ENCODE results near the gene KIF9. TPM values are rescaled to one million over a fixed set of nuclear protein-coding genes. Genes with fewer than 3 reads are reported as not detected.

The KIF9 gene
- total RNA-seq, 1 experiment from 2014 or later: 7.1 TPM

DNA sequence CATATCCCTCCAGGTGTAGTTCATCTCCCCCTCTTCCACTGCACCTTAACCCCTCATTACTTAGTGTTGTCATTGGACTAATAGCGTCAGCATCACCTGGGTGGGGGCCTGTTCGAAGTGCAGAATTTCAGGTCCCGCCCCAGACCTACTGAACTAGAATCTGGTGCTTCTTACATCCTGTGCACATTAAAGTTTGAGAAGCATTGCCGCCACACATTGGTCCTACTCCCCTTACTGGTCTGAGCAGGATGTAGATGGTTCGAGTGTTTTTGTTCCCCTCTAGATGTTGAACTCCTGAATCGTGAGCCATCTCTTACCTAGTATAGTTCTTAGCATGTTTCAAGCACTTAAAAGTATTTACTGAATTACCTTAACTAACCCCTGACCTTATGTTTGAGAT, 13.4 kb upstream of the KIF9 start:
- no peak for DNase-seq
- intact Hi-C loops (cut with micrococcal nuclease; ENCODE audit: unreplicated experiment): no loop called here
- Mint-ChIP-seq H3K27me3 (ENCODE audit: insufficient read depth, unreplicated experiment) (no peaks in the 10 kb centered on the region), H3K4me1 (ENCODE audit: low read depth, unreplicated experiment) (no peaks in the 10 kb centered on the region), H3K9me3 (ENCODE audit: unreplicated experiment) (no peaks in the 10 kb centered on the region), H3K4me3 (ENCODE audit: unreplicated experiment) (no peak overlapping the region), H3K36me3 (ENCODE audit: insufficient read depth, unreplicated experiment) (peaks cover 7% of the 10 kb centered on the region), H3K27ac (ENCODE audit: unreplicated experiment) (no peak overlapping the region)
- TF ChIP-seq, protein P1, sequence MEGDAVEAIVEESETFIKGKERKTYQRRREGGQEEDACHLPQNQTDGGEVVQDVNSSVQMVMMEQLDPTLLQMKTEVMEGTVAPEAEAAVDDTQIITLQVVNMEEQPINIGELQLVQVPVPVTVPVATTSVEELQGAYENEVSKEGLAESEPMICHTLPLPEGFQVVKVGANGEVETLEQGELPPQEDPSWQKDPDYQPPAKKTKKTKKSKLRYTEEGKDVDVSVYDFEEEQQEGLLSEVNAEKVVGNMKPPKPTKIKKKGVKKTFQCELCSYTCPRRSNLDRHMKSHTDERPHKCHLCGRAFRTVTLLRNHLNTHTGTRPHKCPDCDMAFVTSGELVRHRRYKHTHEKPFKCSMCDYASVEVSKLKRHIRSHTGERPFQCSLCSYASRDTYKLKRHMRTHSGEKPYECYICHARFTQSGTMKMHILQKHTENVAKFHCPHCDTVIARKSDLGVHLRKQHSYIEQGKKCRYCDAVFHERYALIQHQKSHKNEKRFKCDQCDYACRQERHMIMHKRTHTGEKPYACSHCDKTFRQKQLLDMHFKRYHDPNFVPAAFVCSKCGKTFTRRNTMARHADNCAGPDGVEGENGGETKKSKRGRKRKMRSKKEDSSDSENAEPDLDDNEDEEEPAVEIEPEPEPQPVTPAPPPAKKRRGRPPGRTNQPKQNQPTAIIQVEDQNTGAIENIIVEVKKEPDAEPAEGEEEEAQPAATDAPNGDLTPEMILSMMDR (IDR thresholded peaks at IDR 0.05; ENCODE audit: insufficient read depth in 1 of 2, low read depth in 1 of 2, low read length in 1 of 2, severe bottlenecking in 1 of 2, unreplicated experiment in 1 of 2): no peak
- CTCF ChIA-PET: no interaction called here
- no peaks in the 10 kb centered on the region for H3K4me1 ChIP-seq
- H3K4me3 ChIP-seq (ENCODE audit: low read depth, low read length): no peak overlapping the region
- no peaks in the 10 kb centered on the region for H3K9me3 ChIP-seq
- no peaks in the 10 kb centered on the region for H3K27me3 ChIP-seq (replicated peaks; ENCODE audit: control insufficient read depth, insufficient read depth, low read length)
- POLR2A ChIA-PET: no interaction called here
- no TSS peak for BruUV-seq (replicated peaks)
- H3K36me3 ChIP-seq (ENCODE audit: control insufficient read depth, insufficient read depth, low read length): no peaks in the 10 kb centered on the region

DNA sequence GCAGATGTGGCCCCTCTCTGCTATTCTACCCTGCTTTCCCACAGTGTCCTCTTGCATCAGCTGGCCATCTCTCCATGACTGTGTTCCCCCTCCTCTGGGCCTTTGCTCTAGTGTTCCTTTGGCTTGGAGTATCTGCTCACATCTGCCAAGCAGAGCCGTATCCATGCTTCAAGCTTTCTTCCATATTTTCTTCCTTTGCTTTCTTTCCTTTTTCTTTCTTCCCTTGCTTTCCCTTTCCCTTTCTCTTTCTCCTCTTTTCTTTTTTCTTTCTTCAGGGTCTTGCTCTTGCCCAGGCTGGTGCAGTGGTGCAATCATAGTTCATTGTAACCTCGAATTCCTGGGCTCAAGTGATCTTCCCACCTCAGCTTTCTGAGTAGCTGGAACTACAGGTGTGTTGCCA, 12.7 kb upstream of the KIF9 start:
- H3K4me1 ChIP-seq: no peaks in the 10 kb centered on the region
- ChIA-PET CTCF (no interaction called here), POLR2A (no interaction called here)
- Mint-ChIP-seq H3K27ac (ENCODE audit: unreplicated experiment) (no peak overlapping the region), H3K4me3 (ENCODE audit: unreplicated experiment) (no peak overlapping the region), H3K9me3 (ENCODE audit: unreplicated experiment) (no peaks in the 10 kb centered on the region), H3K27me3 (ENCODE audit: insufficient read depth, unreplicated experiment) (no peaks in the 10 kb centered on the region), H3K4me1 (ENCODE audit: low read depth, unreplicated experiment) (no peaks in the 10 kb centered on the region), H3K36me3 (ENCODE audit: insufficient read depth, unreplicated experiment) (peaks cover 7% of the 10 kb centered on the region)
- no peaks in the 10 kb centered on the region for H3K9me3 ChIP-seq
- no peaks in the 10 kb centered on the region for H3K27me3 ChIP-seq (replicated peaks; ENCODE audit: control insufficient read depth, insufficient read depth, low read length)
- no TSS peak for BruUV-seq (replicated peaks)
- TF ChIP-seq, protein P1 (IDR thresholded peaks at IDR 0.05; ENCODE audit: insufficient read depth in 1 of 2, low read depth in 1 of 2, low read length in 1 of 2, severe bottlenecking in 1 of 2, unreplicated experiment in 1 of 2): no peak
- intact Hi-C loops (cut with micrococcal nuclease; ENCODE audit: unreplicated experiment): no loop called here
- no peak overlapping the region for H3K4me3 ChIP-seq (ENCODE audit: low read depth, low read length)
- DNase-seq: no peak
- H3K36me3 ChIP-seq (ENCODE audit: control insufficient read depth, insufficient read depth, low read length): no peaks in the 10 kb centered on the region

DNA sequence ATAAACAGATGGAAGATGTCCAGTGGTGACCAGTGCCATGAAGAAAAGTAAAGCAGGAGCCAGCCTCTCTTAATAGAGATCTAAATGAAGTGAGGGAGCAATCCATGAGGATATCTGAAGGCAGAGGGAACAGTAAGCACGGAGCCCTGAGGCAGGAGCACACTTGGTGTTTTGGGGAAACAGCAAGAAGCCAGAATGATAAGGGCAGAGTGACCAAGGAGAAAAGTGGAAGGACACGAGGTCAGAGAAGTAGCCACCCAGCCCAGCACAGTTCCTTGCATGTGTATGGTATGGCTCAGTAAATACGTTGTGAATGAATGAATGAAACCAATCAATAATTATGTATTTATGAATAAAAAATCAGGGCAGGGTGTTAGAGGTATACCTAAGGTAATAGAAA, 11.8 kb upstream of the KIF9 start:
- Histone ChIP-seq H3K4me3 (ENCODE audit: low read depth, low read length) (no peak overlapping the region), H3K4me1 (no peaks in the 10 kb centered on the region), H3K9me3 (no peaks in the 10 kb centered on the region), H3K27me3 (replicated peaks; ENCODE audit: control insufficient read depth, insufficient read depth, low read length) (no peaks in the 10 kb centered on the region), H3K36me3 (ENCODE audit: control insufficient read depth, insufficient read depth, low read length) (no peaks in the 10 kb centered on the region)
- no peak overlapping the region for H3K27ac Mint-ChIP-seq (ENCODE audit: unreplicated experiment)
- BruUV-seq (replicated peaks): no TSS peak
- CTCF ChIA-PET: no interaction called here
- no peak overlapping the region for H3K4me3 Mint-ChIP-seq (ENCODE audit: unreplicated experiment)
- intact Hi-C loops (cut with micrococcal nuclease; ENCODE audit: unreplicated experiment): no loop called here
- peaks cover 7% of the 10 kb centered on the region for H3K36me3 Mint-ChIP-seq (ENCODE audit: insufficient read depth, unreplicated experiment)
- no peaks in the 10 kb centered on the region for H3K9me3 Mint-ChIP-seq (ENCODE audit: unreplicated experiment)
- H3K4me1 Mint-ChIP-seq (ENCODE audit: low read depth, unreplicated experiment): no peaks in the 10 kb centered on the region
- no peak for DNase-seq
- TF ChIP-seq, protein P1 (IDR thresholded peaks at IDR 0.05; ENCODE audit: insufficient read depth in 1 of 2, low read depth in 1 of 2, low read length in 1 of 2, severe bottlenecking in 1 of 2, unreplicated experiment in 1 of 2): no peak
- POLR2A ChIA-PET: no interaction called here
- no peaks in the 10 kb centered on the region for H3K27me3 Mint-ChIP-seq (ENCODE audit: insufficient read depth, unreplicated experiment)
